Lower leg skin (tissue), 4 donors: ENCODE results near the gene ISG20L2. TPM values are rescaled to one million over a fixed set of nuclear protein-coding genes. Genes with fewer than 3 reads are reported as not detected.
A peak's percentile ranks its signal among the peaks of the same experiment; 100 is the strongest.

Experiments
- DNase-seq, 2 donors: peaks; one replicate each; pipeline ENCODE4 v3.0.0-alpha.2; 2019; ENCODE audit warnings: low spot score in 2 of 2
- H3K4me3 ChIP-seq: fragments of 200-600 bp; sonication (generic); 2 replicates; pipeline ENCODE4 v1.5.1; 2017; ENCODE audit warnings: mild to moderate bottlenecking, low read depth; ENCODE audit not compliant: poor library complexity, severe bottlenecking
- CTCF ChIP-seq, 3 donors: fragments of 450-650 bp; IDR thresholded peaks; one replicate each; pipeline ENCODE4 v1.5.1; 2016; ENCODE audit warnings: antibody characterized with exemption in 3 of 3, mild to moderate bottlenecking in 3 of 3, moderate library complexity in 2 of 3
- POLR2A ChIP-seq, 2 donors: fragments of 450-650 bp; IDR thresholded peaks; one replicate each; pipeline ENCODE4 v1.6.1; 2016 to 2017; ENCODE audit warnings: antibody characterized with exemption in 2 of 2, mild to moderate bottlenecking in 1 of 2, moderate library complexity in 1 of 2
- WGBS, 2 donors: methylation state at CpG; one replicate each; pipeline ENCODE4 v1.1.5; 2018; 5-methylcytosine and 5-hydroxymethylcytosine counted together
- intact Hi-C: fragments of 100-400 bp; cut with DNase I; formaldehyde crosslinking; loops from one replicate; pipeline ENCODE4 v1.15.0; 2023; ENCODE audit warnings: low total_unique reads
- total RNA-seq, 4 donors: library from RNA; depleted of rRNA; stranded (reverse); fragments of >200 nt; gene quantifications; one replicate each; pipeline ENCODE4 v1.1.0, GENCODE V29; 2016

Gene ISG20L2
- total RNA-seq, 4 donors from 2014 or later = 13.4 to 21.4 (median 16.7) TPM

- no peak overlapping the region for H3K4me3 ChIP-seq
- TF ChIP-seq POLR2A (IDR thresholded peaks at IDR 0.05) = no peak
- no peak for TF ChIP-seq CTCF (IDR thresholded peaks at IDR 0.05)
- 23 to 29% methylated on average over 11 of the region's 11 CpGs for WGBS, 2 donors
- intact Hi-C loops = no loop called here
- peak; percentile 67 to 92 for DNase-seq
Measured at GRCh38 chr1:156709757-156710489, 18.6 kb downstream of the ISG20L2 start.

GRCh38 chr1:156709031-156709430, 19.5 kb downstream of the ISG20L2 start:
- intact Hi-C loops = no loop called here
- DNase-seq = peak in 1 of 2 donors; percentile 72
- TF ChIP-seq CTCF (IDR thresholded peaks at IDR 0.05) (no peak), POLR2A (IDR thresholded peaks at IDR 0.05) (no peak)
- 33 to 45% methylated on average over 4 of the region's 4 CpGs for WGBS, 2 donors
- no peak overlapping the region for H3K4me3 ChIP-seq

GRCh38 chr1:156708218-156708661, 20.3 kb downstream of the ISG20L2 start:
- WGBS, 2 donors = 37% methylated on average over 4 of the region's 4 CpGs
- no peak for TF ChIP-seq POLR2A (IDR thresholded peaks at IDR 0.05)
- TF ChIP-seq CTCF (IDR thresholded peaks at IDR 0.05) = no peak
- intact Hi-C loops = no loop called here
- DNase-seq = no peak
- no peak overlapping the region for H3K4me3 ChIP-seq

GRCh38 chr1:156707417-156708217, 20.9 kb downstream of the ISG20L2 start:
- TF ChIP-seq CTCF (IDR thresholded peaks at IDR 0.05) (no peak), POLR2A (IDR thresholded peaks at IDR 0.05) (no peak)
- DNase-seq = no peak
- no peak overlapping the region for H3K4me3 ChIP-seq
- intact Hi-C loops = no loop called here
- WGBS, 2 donors = 50 to 51% methylated on average over 8 of the region's 8 CpGs

- intact Hi-C loops = no loop called here
- TF ChIP-seq CTCF (IDR thresholded peaks at IDR 0.05) = no peak
- peak; percentile 51 to 94 for DNase-seq
- 4 to 6% methylated on average over 24 to 26 of the region's 29 CpGs for WGBS, 2 donors
- no peak overlapping the region for H3K4me3 ChIP-seq
Measured at GRCh38 chr1:156706657-156707416, 21.7 kb downstream of the ISG20L2 start.
